Measurements from ENCODE around the gene FAM240A.

Gene FAM240A

DNA sequence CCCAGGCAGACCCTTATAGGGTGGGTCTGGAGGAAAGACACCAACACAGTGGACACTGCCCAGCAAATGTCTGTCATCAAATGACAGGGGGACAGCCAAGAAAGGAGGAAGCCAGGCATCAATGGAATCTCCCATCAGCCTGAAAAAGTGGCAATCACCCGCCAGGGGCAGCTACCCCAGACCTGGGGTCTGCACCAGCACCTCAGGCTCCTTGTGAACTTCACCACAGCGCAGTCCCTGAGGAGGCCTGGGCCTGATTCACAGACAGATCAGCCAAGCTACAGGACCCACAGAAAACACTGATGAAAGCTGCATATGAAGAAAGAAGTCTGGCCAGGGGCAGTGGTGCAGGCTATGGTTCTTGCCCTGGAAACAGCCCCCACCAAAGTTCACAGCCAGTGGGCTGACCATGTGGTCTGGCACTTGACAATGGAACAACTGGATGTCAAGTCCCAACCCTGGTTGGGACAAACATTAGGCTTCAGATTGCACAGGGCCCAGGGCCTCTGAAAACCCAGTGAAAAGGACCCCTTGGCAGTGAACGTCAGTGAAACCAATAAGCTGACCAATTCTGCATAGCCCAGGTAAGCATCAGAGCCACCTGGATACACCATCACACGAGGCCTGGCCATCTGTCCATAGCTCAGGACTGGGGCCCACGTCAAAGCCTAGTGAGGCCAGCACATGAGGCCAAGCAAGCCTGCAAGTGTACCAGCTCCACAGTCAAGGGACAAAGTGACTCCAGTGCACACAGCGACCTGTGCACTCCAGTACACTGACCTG, 52.1 kb downstream of the FAM240A start:
- no peak for DNase-seq

DNA sequence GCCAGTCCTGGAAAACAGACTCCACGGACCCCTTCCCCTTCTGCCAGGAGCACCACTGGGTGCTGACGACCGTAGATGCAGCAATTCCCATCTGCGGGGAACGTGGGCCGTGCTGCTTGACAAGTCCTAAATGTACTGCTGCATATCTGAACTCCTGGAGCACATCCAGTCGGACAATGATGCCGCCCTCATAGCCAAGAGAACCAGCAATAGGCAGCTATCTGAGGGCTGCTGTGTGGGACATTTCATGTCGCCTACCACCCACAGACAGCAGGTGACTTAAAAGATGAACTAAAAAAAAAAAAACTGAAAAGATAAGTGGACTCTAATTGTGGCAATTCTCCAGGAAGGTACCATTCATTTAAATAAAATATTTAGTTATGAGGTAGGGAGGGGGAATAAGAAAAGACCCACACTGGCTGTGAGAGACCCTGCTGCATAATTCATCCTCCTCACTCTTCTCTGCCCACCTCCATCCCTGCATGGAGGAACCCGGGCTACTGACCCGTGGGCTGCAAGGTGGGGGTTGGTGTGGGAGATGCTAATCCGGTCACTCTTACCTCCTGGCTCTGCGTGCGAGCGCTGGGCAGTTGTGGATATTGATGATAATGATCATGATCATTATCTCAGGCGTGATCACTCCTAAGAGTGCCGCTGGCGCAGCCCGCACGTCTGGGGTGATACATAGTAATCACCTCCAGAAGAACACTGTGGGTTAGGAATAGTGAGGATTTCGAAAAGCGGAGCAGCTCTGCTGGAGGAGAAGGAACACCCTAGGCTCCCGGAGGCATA, 52.8 kb downstream of the FAM240A start:
- no peak for DNase-seq

- no peak for DNase-seq
Observed at GRCh38 chr3:46665763-46666452, 53.6 kb downstream of the FAM240A start.

DNA sequence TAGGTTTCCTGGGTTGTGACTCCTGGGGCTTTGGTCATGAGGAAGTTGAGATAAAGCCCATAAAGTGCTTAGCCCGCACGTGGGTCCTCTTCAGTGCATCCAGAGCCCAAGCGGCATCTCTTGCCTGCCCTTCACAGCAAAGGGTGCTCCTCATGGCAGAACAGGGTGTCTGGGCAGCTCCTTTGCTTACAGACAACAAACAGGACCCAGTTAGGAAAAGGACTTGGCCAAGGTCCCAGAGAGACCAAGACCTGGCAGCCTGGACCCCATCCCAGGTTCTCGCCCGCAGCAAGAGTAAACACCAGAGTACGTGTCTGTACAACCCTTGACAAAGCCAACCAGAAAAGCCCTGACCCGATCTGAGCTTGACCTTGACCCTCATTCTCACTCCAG, 54.1 kb downstream of the FAM240A start:
- DNase-seq: no peak

- no peak for DNase-seq
Observed at GRCh38 chr3:46667061-46667621, 54.8 kb downstream of the FAM240A start.

- DNase-seq: no peak
Observed at GRCh38 chr3:46667657-46668056, 55.3 kb downstream of the FAM240A start.

DNA sequence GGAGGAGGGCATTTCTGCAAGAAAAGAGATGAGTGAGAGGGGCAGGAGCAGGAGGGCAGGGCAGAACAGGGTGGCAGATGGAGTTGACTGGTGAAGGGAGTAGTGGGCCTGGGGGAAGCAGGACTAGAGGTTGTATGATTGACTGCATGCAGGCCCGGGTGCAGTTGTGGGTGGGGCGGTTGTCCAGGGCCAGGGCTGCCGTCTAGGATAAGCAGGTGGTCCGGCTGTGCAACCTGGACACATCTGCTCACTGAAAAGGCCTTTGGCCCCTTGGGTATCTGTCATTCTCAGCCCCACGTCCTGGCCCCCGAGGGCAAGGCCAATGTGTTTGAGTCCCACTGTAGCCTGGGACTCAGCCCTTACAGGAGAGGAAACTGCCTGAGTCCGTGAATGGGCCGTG, 55.8 kb downstream of the FAM240A start:
- DNase-seq: no peak

- DNase-seq: no peak
Observed at GRCh38 chr3:46668591-46668990, 56.3 kb downstream of the FAM240A start.

- no peak for DNase-seq
Observed at GRCh38 chr3:46669191-46669999, 57.1 kb downstream of the FAM240A start.

GRCh38 chr3:46670000-46670890, 57.9 kb downstream of the FAM240A start:
- DNase-seq: no peak

DNA sequence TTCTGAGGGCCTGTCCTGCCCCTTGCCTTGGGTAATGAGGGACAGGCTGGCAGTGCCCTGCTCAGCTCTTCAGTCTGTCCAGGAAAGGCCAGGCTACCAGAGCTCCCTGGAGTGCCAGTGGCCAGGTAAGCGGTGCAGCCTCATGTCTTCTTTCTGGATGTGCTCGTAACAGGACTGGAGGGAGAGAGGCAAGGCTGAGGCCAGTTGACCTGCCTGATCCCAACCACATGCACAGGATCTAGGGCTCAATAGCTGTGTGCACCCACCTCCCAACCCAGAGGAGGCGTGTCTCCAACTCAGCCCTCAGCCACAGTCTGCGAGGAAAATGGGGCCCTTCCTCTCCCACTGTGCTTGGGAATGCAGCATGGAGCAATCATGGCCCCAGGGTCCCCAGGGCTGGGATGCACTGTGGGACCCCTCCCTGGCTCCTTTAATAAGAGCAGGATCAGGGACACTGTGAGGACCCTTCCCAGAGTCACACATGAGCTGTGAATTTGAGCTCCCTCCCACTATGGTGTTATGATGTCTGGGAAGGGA, 58.6 kb downstream of the FAM240A start:
- DNase-seq: no peak

DNA sequence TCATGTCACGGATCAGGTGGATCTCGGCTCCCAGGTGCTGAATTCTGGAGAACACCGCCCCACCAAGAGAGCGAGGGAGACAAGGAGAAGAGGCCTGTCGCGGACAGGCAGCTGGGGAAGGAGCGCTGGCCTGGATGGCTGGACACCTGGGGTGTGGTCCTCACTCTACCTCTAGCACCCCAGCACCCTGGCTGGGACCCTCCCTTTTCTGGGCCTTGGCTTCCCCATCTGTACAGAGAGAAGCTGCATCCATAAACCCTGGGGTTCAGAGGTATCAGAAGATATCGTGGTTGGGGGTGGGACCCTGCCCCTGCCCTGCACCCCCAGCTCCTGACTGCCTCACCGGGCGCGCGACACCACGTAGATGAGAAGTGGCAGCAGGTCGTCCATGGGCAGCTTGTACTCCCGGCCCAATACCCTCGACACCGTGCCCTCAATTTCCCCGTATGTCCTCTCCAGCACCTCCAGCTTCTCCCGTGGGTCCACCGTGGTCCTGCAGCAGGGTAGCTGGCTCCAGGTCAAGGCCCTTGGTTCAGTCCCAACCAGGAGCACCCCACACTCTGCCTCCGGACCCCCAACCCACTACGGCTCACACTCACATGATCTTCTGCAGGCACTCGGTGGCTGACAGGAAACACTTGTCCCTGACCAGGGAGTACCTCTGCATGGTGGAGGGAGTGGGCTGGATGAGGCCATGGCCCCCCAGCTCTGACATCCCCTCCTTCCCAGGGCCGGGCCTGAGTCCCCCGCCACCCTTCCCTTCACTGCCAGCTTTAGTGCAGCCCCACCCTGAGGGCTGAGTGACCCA, 59.4 kb downstream of the FAM240A start:
- DNase-seq: no peak

GRCh38 chr3:46672349-46672695, 60.0 kb downstream of the FAM240A start:
- DNase-seq: no peak

GRCh38 chr3:46673151-46674030, 61.1 kb downstream of the FAM240A start:
- DNase-seq: no peak

DNA sequence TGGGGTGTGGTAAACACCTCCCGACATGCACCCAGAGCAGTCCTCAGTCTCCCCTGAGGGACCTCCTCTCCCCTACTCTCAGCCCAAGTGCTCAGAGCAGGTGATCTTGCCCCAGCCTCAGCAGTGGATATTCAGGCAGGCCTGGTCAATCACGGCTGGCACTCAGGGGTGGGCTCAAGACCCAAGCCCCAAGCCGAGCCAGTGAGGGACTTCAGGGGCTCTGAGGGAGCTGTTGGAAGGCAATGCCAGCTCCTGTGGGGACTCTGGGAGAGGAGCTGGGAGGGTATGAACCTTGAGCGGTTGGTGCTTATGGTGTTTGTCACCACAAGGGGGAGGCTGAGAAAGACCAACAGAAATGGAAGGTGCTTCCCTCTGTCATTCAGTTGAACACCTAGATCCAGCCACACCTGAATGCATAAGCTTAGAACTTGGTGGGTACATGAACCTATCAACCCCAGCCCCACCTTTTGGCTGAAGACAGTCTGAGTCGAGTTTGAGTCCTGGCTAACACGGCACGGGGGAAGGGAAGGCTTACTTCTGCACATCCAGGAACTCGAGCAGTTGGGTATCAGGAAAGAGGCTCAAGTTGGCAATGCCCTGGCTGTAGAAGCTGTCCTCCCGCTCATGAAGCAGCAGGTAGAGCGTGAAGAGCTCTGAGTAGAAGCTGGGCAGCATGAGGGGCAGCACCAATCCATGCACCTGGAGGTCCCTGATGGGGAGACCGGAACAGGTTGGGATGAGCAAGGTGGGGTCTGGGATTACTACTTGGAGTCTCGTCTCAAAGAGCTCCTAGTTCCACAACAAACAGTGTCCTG, 61.9 kb downstream of the FAM240A start:
- no peak for DNase-seq

- no peak for DNase-seq
Observed at GRCh38 chr3:46675426-46675825, 63.1 kb downstream of the FAM240A start.
